Psoas muscle (tissue), 8 donors: ENCODE measurements around the gene SERPING1. TPM values are rescaled to one million over a fixed set of nuclear protein-coding genes. Genes with fewer than 3 reads are reported as not detected.

ENCODE experiments used
- ATAC-seq, 4 donors: fragments of 200-7000 bp; cut with Tn5 transposase; one replicate each; pipeline ENCODE4 v1.9.1; 2020; ENCODE audit warnings: moderate library complexity in 3 of 4, mild to moderate bottlenecking in 2 of 4
- DNase-seq, 2 donors: peaks; one replicate each; pipeline ENCODE4 v3.0.0-alpha.2; 2020
- H3K27ac ChIP-seq: fragments of 200-600 bp; one replicate; pipeline ENCODE4 v1.8.0; 2022
- H3K27me3 ChIP-seq, 3 donors: fragments of 200-600 bp in 1 of 3; one replicate each; pipeline versions ENCODE4 v1.6.1 to v1.8.0; 2013 to 2022; ENCODE audit warnings: low read length in 2 of 3, mild to moderate bottlenecking in 2 of 3, moderate library complexity in 1 of 3; ENCODE audit not compliant: insufficient read depth in 3 of 3
- H3K36me3 ChIP-seq, 2 donors: fragments of 200-600 bp in 1 of 2; one replicate each; pipeline versions ENCODE4 v1.6.1 to v1.8.0; 2013 to 2022; ENCODE audit warnings: low read depth in 1 of 2, mild to moderate bottlenecking in 1 of 2, moderate library complexity in 1 of 2; ENCODE audit not compliant: insufficient read depth in 1 of 2
- H3K4me1 ChIP-seq: fragments of 200-600 bp; one replicate; pipeline ENCODE4 v1.8.0; 2022
- H3K4me3 ChIP-seq: fragments of 200-600 bp; one replicate; pipeline ENCODE4 v1.8.0; 2022; ENCODE audit warnings: mild to moderate bottlenecking
- H3K9me3 ChIP-seq: fragments of 200-600 bp; one replicate; pipeline ENCODE4 v1.8.0; 2022
- CTCF ChIP-seq: fragments of 200-600 bp; IDR thresholded peaks from one replicate; pipeline ENCODE4 v1.8.0; 2022; ENCODE audit warnings: antibody characterized with exemption
- WGBS, 3 donors: extraction: QIAGEN DNeasy Blood & Tissue Kit; methylation state at CpG; one replicate each; pipeline versions ENCODE4 v1.1.6 to v1.1.7; 2013; 5-methylcytosine and 5-hydroxymethylcytosine counted together
- intact Hi-C, 2 donors: fragments of 100-400 bp; cut with DNase I; formaldehyde crosslinking; loops; one replicate each; pipeline versions ENCODE4 v1.11.0 to v1.14.2; 2022
- polyA plus RNA-seq, 3 donors: library from polyadenylated mRNA; stranded (reverse); fragments of 200-250 nt; gene quantifications; one replicate each; pipeline ENCODE4 v1.2.3, GENCODE V29; 2013
- total RNA-seq, 4 donors: library from RNA; stranded (reverse); fragmentation: NEBNext Ultra II Directional in 2 of 4; extraction: Animal tissue kit (Norgen Biotek cat#: 25700) in 2 of 4; gene quantifications; one replicate each; pipeline versions ENCODE4 v1.2.1 to v1.2.4, GENCODE V29; 2021 to 2023
- donor health status: healthy with polysubstance abuse.
- donor health status: DM: no; HTN: no; CAD: no; lungs with moderate emphysema.
- donor health status: Bipolar disorder and iron deficiency.
- donor health status: healthy.
- donor health status: DM: yes; HTN: yes; CAD: no.
- donor health status: DM: no; HTN: no; CAD: no.
- donor health status: DM: no; HTN: no; CAD: no.
- donor health status: DM: yes; HTN: yes; CAD: no.

SERPING1 gene
- total and polyA plus RNA-seq, 7 donors, result 42.6 to 97.3 (median 69.8) TPM

- H3K27ac ChIP-seq, result no peak overlapping the region
- 86 to 90% (median 87%) methylated on average over 3 of the region's 3 CpGs for WGBS, 3 donors
- no peak overlapping the region for H3K4me3 ChIP-seq
- intact Hi-C loops, result no loop called here
- no peaks in the 10 kb centered on the region for H3K4me1 ChIP-seq
- no peaks in the 10 kb centered on the region for H3K9me3 ChIP-seq
- H3K36me3 ChIP-seq, result no peaks in the 10 kb centered on the region
- ATAC-seq (no peak), DNase-seq (no peak)
- H3K27me3 ChIP-seq, result peaks cover 0 to 3% (median 0%) of the 10 kb centered on the region in 3 donors
- no peak for TF ChIP-seq CTCF
Observed at GRCh38 chr11:57588046-57588710, 9.3 kb upstream of the SERPING1 start.

GRCh38 chr11:57596266-57596885 lies 1.1 kb upstream of the SERPING1 start:
- intact Hi-C loops, result no loop called here
- DNase-seq, result no peak
- 78 to 81% (median 79%) methylated on average over 5 of the region's 5 CpGs for WGBS, 3 donors
- Histone ChIP-seq H3K27ac (peak overlapping the region; percentile 68), H3K4me1 (no peaks in the 10 kb centered on the region), H3K27me3 (peaks cover 0 to 12% (median 0%) of the 10 kb centered on the region in 3 donors), H3K9me3 (no peaks in the 10 kb centered on the region), H3K4me3 (no peak overlapping the region), H3K36me3 (peaks cover 0 to 2% of the 10 kb centered on the region in 2 donors)
- no peak for TF ChIP-seq CTCF
- ATAC-seq, result no peak

- intact Hi-C loops, result no loop called here
- 2 to 5% (median 3%) methylated on average over 21 to 33 of the region's 33 CpGs for WGBS, 3 donors
- TF ChIP-seq CTCF, result no peak
- Histone ChIP-seq H3K36me3 (peaks cover 0 to 2% of the 10 kb centered on the region in 2 donors), H3K27ac (peak overlapping the region; percentile 68), H3K4me3 (peak overlapping the region; percentile 61), H3K27me3 (peaks cover 0 to 12% (median 0%) of the 10 kb centered on the region in 3 donors), H3K4me1 (no peaks in the 10 kb centered on the region), H3K9me3 (no peaks in the 10 kb centered on the region)
- ATAC-seq (peak; percentile 77 to 89 (median 80)), DNase-seq (peak; percentile 86 to 93)
Observed at GRCh38 chr11:57597916-57598830, 688 bp downstream of the SERPING1 start.

GRCh38 chr11:57598831-57599155 lies 1.3 kb downstream of the SERPING1 start:
- no peak for TF ChIP-seq CTCF
- peaks cover 0 to 2% of the 10 kb centered on the region in 2 donors for H3K36me3 ChIP-seq
- no peak for ATAC-seq
- intact Hi-C loops, result no loop called here
- peaks cover 0 to 12% (median 0%) of the 10 kb centered on the region in 3 donors for H3K27me3 ChIP-seq
- no peaks in the 10 kb centered on the region for H3K4me1 ChIP-seq
- DNase-seq, result no peak
- H3K27ac ChIP-seq, result peak overlapping the region; percentile 68
- H3K4me3 ChIP-seq, result peak overlapping the region; percentile 61
- no peaks in the 10 kb centered on the region for H3K9me3 ChIP-seq
- 44 to 60% (median 49%) methylated on average over 5 of the region's 5 CpGs for WGBS, 3 donors
